Vagina (tissue), 2 donors: Measurements from ENCODE around the gene FSD1L. TPM values are rescaled to one million over a fixed set of nuclear protein-coding genes. Genes with fewer than 3 reads are reported as not detected.
"Not testable (repeated sequence)": the region's sequence is repeated elsewhere in the genome, so short reads cannot be mapped to it uniquely, and the experiment has no call there.

Experiments
- DNase-seq, 2 donors: peaks; one replicate each; pipeline ENCODE4 v3.0.0-alpha.2; 2017; ENCODE audit errors: extremely low spot score in 2 of 2
- H3K27ac ChIP-seq: fragments of 200-600 bp; sonication (generic); one replicate; pipeline ENCODE4 v1.5.1; 2019
- H3K27me3 ChIP-seq: fragments of 200-600 bp; sonication (generic); one replicate; pipeline ENCODE4 v1.5.1; 2019
- H3K36me3 ChIP-seq, 2 donors: fragments of 200-600 bp; sonication (generic); one replicate each; pipeline ENCODE4 v1.5.1; 2017 to 2019
- H3K4me1 ChIP-seq: fragments of 200-600 bp; sonication (generic); one replicate; pipeline ENCODE4 v1.5.1; 2019
- H3K4me3 ChIP-seq, 2 donors: fragments of 200-600 bp; sonication (generic); 1 replicate in 1 of 2; 2 replicates in 1 of 2; pipeline ENCODE4 v1.5.1; 2016 to 2019
- H3K9me3 ChIP-seq: fragments of 200-600 bp; sonication (generic); one replicate; pipeline ENCODE4 v1.5.1; 2019
- CTCF ChIP-seq, 3 experiments: fragments of 450-650 bp in 2 of 3; fragments of 200-600 bp in 1 of 3; sonication (generic) in 1 of 3; IDR thresholded peaks; one replicate each; pipeline ENCODE4 v1.5.1; 2017 to 2019; ENCODE audit warnings: antibody characterized with exemption in 3 of 3, mild to moderate bottlenecking in 2 of 3, moderate library complexity in 2 of 3
- POLR2A ChIP-seq, 2 donors: fragments of 450-650 bp; IDR thresholded peaks; one replicate each; pipeline ENCODE4 v1.6.1; 2017; ENCODE audit warnings: antibody characterized with exemption in 2 of 2, mild to moderate bottlenecking in 2 of 2, moderate library complexity in 2 of 2
- POLR2AphosphoS5 ChIP-seq, 2 donors: sonication (generic); formaldehyde crosslinking; IDR thresholded peaks; one replicate each; pipeline ENCODE4 v1.9.0; 2017; ENCODE audit warnings: antibody characterized with exemption in 2 of 2, mild to moderate bottlenecking in 2 of 2, low read depth in 1 of 2; ENCODE audit not compliant: insufficient read depth in 1 of 2
- intact Hi-C: fragments of 100-400 bp; cut with DNase I; formaldehyde crosslinking; loops from one replicate; pipeline ENCODE4 v1.15.1; 2023
- total RNA-seq: library from RNA; depleted of rRNA; stranded (reverse); fragments of >200 nt; gene quantifications from one replicate; pipeline ENCODE4 v1.2.3, GENCODE V29; 2016

The FSD1L gene
- total RNA-seq, 1 donor from 2014 or later, result 4.2 TPM

DNA sequence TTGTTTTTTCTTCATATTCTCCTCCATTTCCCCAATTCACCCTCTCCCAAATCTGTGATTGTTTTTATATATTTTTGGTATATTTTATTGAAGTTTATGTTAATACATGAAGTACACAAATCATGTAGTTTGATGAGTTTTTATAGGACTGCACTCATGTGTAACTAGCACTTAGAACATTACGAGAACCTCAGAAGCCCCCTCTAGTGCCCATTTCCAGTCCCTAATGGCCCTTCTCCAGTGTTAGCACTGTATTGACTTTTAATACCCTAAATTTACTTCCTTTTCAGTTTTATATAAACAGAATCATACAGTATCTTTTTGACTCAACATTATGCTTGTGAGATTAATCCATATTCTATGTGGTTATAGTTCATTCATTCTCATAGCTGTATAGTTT lies 91.6 kb downstream of the FSD1L start:
- Histone ChIP-seq H3K9me3 (no peaks in the 10 kb centered on the region), H3K4me1 (no peaks in the 10 kb centered on the region), H3K27ac (no peak overlapping the region), H3K36me3 (no peaks in the 10 kb centered on the region), H3K27me3 (no peaks in the 10 kb centered on the region), H3K4me3 (no peak overlapping the region)
- TF ChIP-seq POLR2AphosphoS5 (IDR thresholded peaks at IDR 0.05; ENCODE audit: insufficient read depth in 1 of 2, low read depth in 1 of 2), result no peak
- no peak for TF ChIP-seq CTCF (IDR thresholded peaks at IDR 0.05)
- no peak for TF ChIP-seq POLR2A (IDR thresholded peaks at IDR 0.05)
- no peak for DNase-seq
- intact Hi-C loops, result no loop called here

DNA sequence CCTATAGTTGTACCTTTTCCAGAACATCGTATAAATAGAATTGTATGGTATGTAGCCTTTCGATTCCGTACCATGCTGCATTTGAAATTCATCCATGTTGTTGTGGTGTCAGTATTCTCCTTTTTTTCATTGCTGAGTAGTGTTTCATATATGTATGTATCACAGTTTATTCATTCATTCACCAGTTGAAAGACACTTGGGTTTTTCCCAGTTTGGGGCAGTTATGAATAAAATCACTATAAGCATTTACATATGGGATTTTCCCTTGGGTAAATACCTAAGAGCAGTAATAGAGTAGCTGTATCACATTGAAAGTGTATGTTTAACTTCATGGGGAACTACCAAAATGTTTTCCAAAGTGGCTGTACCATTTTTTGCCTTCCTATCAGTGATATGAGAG lies 94.0 kb downstream of the FSD1L start:
- H3K9me3 ChIP-seq, result no peaks in the 10 kb centered on the region
- no peaks in the 10 kb centered on the region for H3K27me3 ChIP-seq
- no peak overlapping the region for H3K27ac ChIP-seq
- DNase-seq, result no peak
- TF ChIP-seq CTCF (IDR thresholded peaks at IDR 0.05) (no peak), POLR2A (IDR thresholded peaks at IDR 0.05) (no peak), POLR2AphosphoS5 (IDR thresholded peaks at IDR 0.05; ENCODE audit: insufficient read depth in 1 of 2, low read depth in 1 of 2) (no peak)
- no peak overlapping the region for H3K4me3 ChIP-seq
- no peaks in the 10 kb centered on the region for H3K4me1 ChIP-seq
- H3K36me3 ChIP-seq, result no peaks in the 10 kb centered on the region
- intact Hi-C loops, result no loop called here

DNA sequence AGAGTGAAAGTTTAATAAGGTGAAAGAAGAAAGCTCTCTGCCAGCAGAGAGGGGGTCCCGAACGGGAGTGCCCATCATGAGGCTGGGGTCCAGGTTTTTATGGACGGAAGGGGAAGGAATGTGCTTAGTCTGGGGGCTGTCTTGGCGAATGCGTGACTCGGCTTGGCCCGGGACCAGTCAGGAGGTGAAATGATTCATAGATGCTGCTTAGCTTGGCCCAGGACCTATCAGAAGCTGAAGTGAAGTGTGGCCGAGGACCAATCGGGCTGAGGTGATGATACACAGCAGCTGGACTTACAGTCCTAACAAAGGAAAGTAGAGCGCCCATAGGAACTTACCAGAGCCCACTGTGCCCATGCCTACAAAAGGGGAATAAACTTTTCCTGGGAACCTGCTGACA lies 106.2 kb downstream of the FSD1L start:
- Histone ChIP-seq H3K9me3 (no peaks in the 10 kb centered on the region), H3K4me3 (no peak overlapping the region), H3K27me3 (no peaks in the 10 kb centered on the region), H3K36me3 (no peaks in the 10 kb centered on the region), H3K27ac (no peak overlapping the region), H3K4me1 (peaks cover 7% of the 10 kb centered on the region)
- DNase-seq, result no peak
- TF ChIP-seq POLR2A (IDR thresholded peaks at IDR 0.05) (no peak), CTCF (IDR thresholded peaks at IDR 0.05) (no peak)
- intact Hi-C loops, result no loop called here

- TF ChIP-seq POLR2AphosphoS5 (IDR thresholded peaks at IDR 0.05; ENCODE audit: insufficient read depth in 1 of 2, low read depth in 1 of 2) (peak in 1 of 2 donors; percentile 65), CTCF (IDR thresholded peaks at IDR 0.05) (no peak)
- H3K9me3 ChIP-seq, result no peaks in the 10 kb centered on the region
- H3K4me3 ChIP-seq, result peak within 1 kb of the TSS; percentile 58 to 77
- H3K27ac ChIP-seq, result peak within 1 kb of the TSS; percentile 47
- no peaks in the 10 kb centered on the region for H3K36me3 ChIP-seq
- H3K27me3 ChIP-seq, result no peaks in the 10 kb centered on the region
- intact Hi-C loops, result no loop called here
- peaks cover 10% of the 10 kb centered on the region for H3K4me1 ChIP-seq
- peak in 1 of 2 donors; percentile 88 for DNase-seq
Measured at GRCh38 chr9:105557804-105558610, 110.2 kb downstream of the FSD1L start, which contains the start of gene FKTN. Gene FKTN, plus strand, starts transcription at chr9:105558131. Its CDS starts 16,902 bp downstream, at chr9:105575033.

DNA sequence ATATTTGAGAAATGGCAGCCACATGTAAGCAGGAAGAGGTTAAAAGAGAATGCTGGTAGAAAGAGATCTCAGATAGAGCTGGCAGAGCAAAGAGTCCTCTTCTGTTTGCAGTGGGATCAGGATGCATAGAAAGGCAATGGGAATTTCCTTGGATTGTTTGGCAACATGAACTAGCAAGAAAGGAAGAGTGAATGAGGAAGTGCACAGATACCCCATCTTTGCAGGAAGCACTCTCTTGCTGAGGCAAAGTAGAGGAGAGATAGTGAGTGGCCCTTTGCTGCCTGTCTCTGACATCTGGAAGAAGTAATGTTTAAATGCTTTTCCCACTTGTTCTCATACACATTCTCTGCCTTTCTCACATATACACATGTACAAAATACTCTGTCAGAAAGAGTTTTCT lies 124.6 kb downstream of the FSD1L start:
- intact Hi-C loops, result no loop called here
- Histone ChIP-seq H3K36me3 (peaks cover 0 to 12% of the 10 kb centered on the region in 2 donors), H3K4me1 (no peaks in the 10 kb centered on the region), H3K27me3 (no peaks in the 10 kb centered on the region), H3K4me3 (no peak overlapping the region), H3K9me3 (no peaks in the 10 kb centered on the region), H3K27ac (no peak overlapping the region)
- TF ChIP-seq POLR2AphosphoS5 (IDR thresholded peaks at IDR 0.05; ENCODE audit: insufficient read depth in 1 of 2, low read depth in 1 of 2) (no peak), POLR2A (IDR thresholded peaks at IDR 0.05) (no peak), CTCF (IDR thresholded peaks at IDR 0.05) (no peak)
- DNase-seq, result no peak

- H3K4me3 ChIP-seq, H3K27ac ChIP-seq: not testable (repeated sequence)
Measured at GRCh38 chr9:105579952-105580351, 132.1 kb downstream of the FSD1L start.

DNA sequence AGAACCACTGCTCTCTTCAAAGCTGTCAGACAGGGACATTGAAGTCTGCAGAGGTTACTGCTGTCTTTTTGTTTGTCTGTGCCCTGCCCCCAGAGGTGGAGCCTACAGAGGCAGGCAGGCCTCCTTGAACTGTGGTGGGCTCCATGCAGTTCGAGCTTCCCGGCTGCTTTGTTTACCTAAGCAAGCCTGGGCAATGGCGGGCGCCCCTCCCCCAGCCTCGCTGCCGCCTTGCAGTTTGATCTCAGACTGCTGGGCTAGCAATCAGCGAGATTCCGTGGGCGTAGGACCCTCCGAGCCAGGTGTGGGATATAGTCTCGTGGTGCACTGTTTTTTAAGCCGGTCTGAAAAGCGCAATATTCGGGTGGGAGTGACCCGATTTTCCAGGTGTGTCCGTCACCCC lies 133.7 kb downstream of the FSD1L start:
- intact Hi-C loops, H3K4me1 ChIP-seq, H3K36me3 ChIP-seq, H3K27me3 ChIP-seq, H3K9me3 ChIP-seq, H3K4me3 ChIP-seq, H3K27ac ChIP-seq, DNase-seq: not testable (repeated sequence)

More at GRCh38 chr9:105579952-105580351, 132.1 kb downstream of the FSD1L start:
- intact Hi-C loops, H3K9me3 ChIP-seq, H3K27me3 ChIP-seq, DNase-seq, H3K4me1 ChIP-seq: not testable (repeated sequence)
- H3K36me3 ChIP-seq, result peaks cover 0 to 12% of the 10 kb centered on the region in 2 donors
